ENCODE data around the gene PRKN.

Gene PRKN

GRCh38 chr6:161545741-161546140, 1181.8 kb downstream of the PRKN start:
- ATAC-seq, result no peak
- TF ChIP-seq CSRNP3 (CRISPR knock-in tag; IDR thresholded peaks at IDR 0.05) (no peak), ZFP30 (CRISPR knock-in tag; IDR thresholded peaks at IDR 0.05) (no peak), TSHZ2 (CRISPR knock-in tag; IDR thresholded peaks at IDR 0.05) (no peak), ZFP3 (CRISPR knock-in tag; IDR thresholded peaks at IDR 0.05) (no peak), ZNF565 (CRISPR knock-in tag; conservative IDR thresholded peaks at IDR 0.05; ENCODE audit: low read depth) (no peak), PATZ1 (CRISPR knock-in tag; IDR thresholded peaks at IDR 0.05; ENCODE audit: borderline replicate concordance) (no peak), TCF4 (CRISPR knock-in tag; IDR thresholded peaks at IDR 0.05; ENCODE audit: borderline replicate concordance) (no peak), ZNF70 (CRISPR knock-in tag; IDR thresholded peaks at IDR 0.05) (no peak), OSR1 (CRISPR knock-in tag; IDR thresholded peaks at IDR 0.05) (no peak), GLIS3 (CRISPR knock-in tag; IDR thresholded peaks at IDR 0.05) (no peak), ZNF8 (CRISPR knock-in tag; IDR thresholded peaks at IDR 0.05) (no peak), ISL1 (CRISPR knock-in tag; IDR thresholded peaks at IDR 0.05) (no peak), TOX (CRISPR knock-in tag; IDR thresholded peaks at IDR 0.05; ENCODE audit: borderline replicate concordance) (no peak), ARNTL (CRISPR knock-in tag; IDR thresholded peaks at IDR 0.05; ENCODE audit: borderline replicate concordance, low read depth) (no peak), PPARA (CRISPR knock-in tag; IDR thresholded peaks at IDR 0.05; ENCODE audit: borderline replicate concordance) (no peak), RARB (CRISPR knock-in tag; IDR thresholded peaks at IDR 0.05) (no peak)

GRCh38 chr6:161544801-161545480, 1182.6 kb downstream of the PRKN start:
- no peak for ATAC-seq
- TF ChIP-seq SNAI2 (CRISPR knock-in tag; IDR thresholded peaks at IDR 0.05) (no peak), ZFP30 (CRISPR knock-in tag; IDR thresholded peaks at IDR 0.05) (no peak), TSHZ2 (CRISPR knock-in tag; IDR thresholded peaks at IDR 0.05) (no peak), ESRRG (CRISPR knock-in tag; IDR thresholded peaks at IDR 0.05) (no peak), RARB (CRISPR knock-in tag; IDR thresholded peaks at IDR 0.05) (no peak), PATZ1 (CRISPR knock-in tag; IDR thresholded peaks at IDR 0.05; ENCODE audit: borderline replicate concordance) (no peak), ZNF8 (CRISPR knock-in tag; IDR thresholded peaks at IDR 0.05) (no peak), TOX (CRISPR knock-in tag; IDR thresholded peaks at IDR 0.05; ENCODE audit: borderline replicate concordance) (no peak), CSRNP3 (CRISPR knock-in tag; IDR thresholded peaks at IDR 0.05) (no peak), CREB5 (CRISPR knock-in tag; IDR thresholded peaks at IDR 0.05; ENCODE audit: low read depth) (no peak), ZC3H10 (CRISPR knock-in tag; IDR thresholded peaks at IDR 0.05) (no peak)

Measured in SK-N-SH treated with all-trans-retinoic acid at 6 μM for 48 hours (cell line).